GM12878 (cell line): ENCODE measurements around the gene PDCD7.

Source experiments
- BHLHE40 ChIP-seq, 2 experiments: fragments of 450-650 bp in 1 of 2; IDR thresholded peaks; 2 replicates each; pipeline ENCODE4 v1.6.1; 2011 to 2017; ENCODE audit warnings: low read depth in 2 of 2, borderline replicate concordance in 1 of 2, improper control_type of control experiment in 1 of 2, low read length in 1 of 2, mild to moderate bottlenecking in 1 of 2
- EZH2 ChIP-seq: IDR thresholded peaks from 2 replicates; pipeline ENCODE4 v1.6.1; 2012; ENCODE audit warnings: low read depth, mild to moderate bottlenecking, control low read depth, inconsistent platforms, low read length, borderline replicate concordance; ENCODE audit not compliant: control insufficient read depth
- FOS ChIP-seq: IDR thresholded peaks from 3 replicates; pipeline ENCODE4 v1.6.1; 2011; ENCODE audit warnings: borderline replicate concordance; ENCODE audit not compliant: insufficient read length; ENCODE audit errors: extremely low read depth
- HDGF ChIP-seq: fragments of 450-650 bp; IDR thresholded peaks from 2 replicates; pipeline ENCODE4 v1.6.1; 2016; ENCODE audit warnings: antibody characterized with exemption
- JUND ChIP-seq: IDR thresholded peaks from 2 replicates; pipeline ENCODE4 v1.6.1; 2012; ENCODE audit warnings: low read depth, mild to moderate bottlenecking, low read length, improper control_type of control experiment, moderate library complexity
- MYC ChIP-seq: IDR thresholded peaks from 2 replicates; pipeline ENCODE4 v1.6.1; 2011; ENCODE audit warnings: mild to moderate bottlenecking, low read length, moderate library complexity, inconsistent platforms; ENCODE audit not compliant: insufficient read depth, insufficient replicate concordance, insufficient read length, severe bottlenecking
- NBN ChIP-seq: fragments of 450-650 bp; IDR thresholded peaks from 2 replicates; pipeline ENCODE4 v1.6.1; 2016
- NR2C2 ChIP-seq: IDR thresholded peaks from 2 replicates; pipeline ENCODE4 v1.6.1; 2011; ENCODE audit warnings: borderline replicate concordance, low read depth; ENCODE audit not compliant: control insufficient read depth, insufficient read length
- POLR2A ChIP-seq: IDR thresholded peaks from 2 replicates; pipeline ENCODE4 v1.6.1; 2011; ENCODE audit warnings: low read depth, mild to moderate bottlenecking, low read length
- POLR2AphosphoS5 ChIP-seq: IDR thresholded peaks from 2 replicates; pipeline ENCODE4 v1.6.1; 2011; ENCODE audit warnings: mild to moderate bottlenecking, low read length, inconsistent platforms
- SP1 ChIP-seq: IDR thresholded peaks from one replicate; pipeline ENCODE4 v1.6.1; 2011; ENCODE audit warnings: low read depth, low read length
- SREBF2 ChIP-seq: IDR thresholded peaks from 2 replicates; pipeline ENCODE4 v1.6.1; 2012; ENCODE audit warnings: mild to moderate bottlenecking, low read length
- STAT1 ChIP-seq: fragments of 450-650 bp; conservative IDR thresholded peaks from 2 replicates; pipeline ENCODE4 v1.6.1; 2014; ENCODE audit warnings: antibody characterized with exemption, mild to moderate bottlenecking
- TF ChIP-seq, protein P1 (sequence below): fragments of 450-650 bp; formaldehyde crosslinking; IDR thresholded peaks from 2 replicates; pipeline ENCODE4 v1.4.0; 2020; ENCODE audit warnings: mild to moderate bottlenecking, moderate library complexity

DNA sequence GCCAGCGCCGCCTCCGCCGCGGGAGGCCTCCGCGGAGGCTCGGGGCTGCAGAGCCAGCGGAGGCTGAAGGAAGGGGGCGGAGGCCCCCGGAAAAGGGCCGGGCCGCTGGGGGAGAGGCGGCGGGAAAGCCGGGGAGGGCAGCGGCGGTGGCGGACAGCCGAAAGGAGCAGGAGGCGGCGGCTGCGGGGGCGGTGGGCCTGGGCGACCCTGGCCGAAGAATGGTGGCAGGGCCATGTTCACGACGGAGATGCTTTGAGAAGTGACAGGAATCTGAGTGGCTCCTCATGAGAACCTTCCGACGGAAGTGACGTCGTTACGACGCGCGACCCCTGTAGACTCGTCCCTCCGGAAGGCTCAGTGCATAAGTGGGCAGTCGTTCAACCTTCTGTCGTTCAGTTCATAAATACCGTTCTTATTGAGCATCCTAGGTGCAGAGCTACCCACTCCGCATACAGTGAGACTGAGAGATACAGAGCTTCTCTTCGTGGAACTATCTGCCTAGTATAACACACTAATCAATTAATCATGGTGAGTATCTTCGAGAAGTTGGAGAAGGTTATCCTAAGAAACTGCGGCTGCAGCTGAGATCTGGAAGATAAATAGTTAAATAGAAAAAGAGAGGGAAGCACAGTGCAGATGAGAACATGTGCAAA is at the start of gene PDCD7:
- TF ChIP-seq JUND (no peak), SREBF2 (no peak), HDGF (0 out of 2 replicates have a peak, but pooled peaks have one; percentile 19), POLR2A (peak; percentile 93), STAT1 (no peak), SP1 (peak; percentile 56), POLR2AphosphoS5 (peak; percentile 97), MYC (no peak), BHLHE40 (IDR thresholded peaks at IDR 0.05; ENCODE audit: borderline replicate concordance in 1 of 2, low read depth in 2 of 2, low read length in 1 of 2) (peak in 1 of 2 experiments; percentile 8; a peak in 1 of 4 replicates), FOS (no peak), NR2C2 (no peak), EZH2 (no peak), NBN (peak; percentile 89)
- TF ChIP-seq, protein P1, sequence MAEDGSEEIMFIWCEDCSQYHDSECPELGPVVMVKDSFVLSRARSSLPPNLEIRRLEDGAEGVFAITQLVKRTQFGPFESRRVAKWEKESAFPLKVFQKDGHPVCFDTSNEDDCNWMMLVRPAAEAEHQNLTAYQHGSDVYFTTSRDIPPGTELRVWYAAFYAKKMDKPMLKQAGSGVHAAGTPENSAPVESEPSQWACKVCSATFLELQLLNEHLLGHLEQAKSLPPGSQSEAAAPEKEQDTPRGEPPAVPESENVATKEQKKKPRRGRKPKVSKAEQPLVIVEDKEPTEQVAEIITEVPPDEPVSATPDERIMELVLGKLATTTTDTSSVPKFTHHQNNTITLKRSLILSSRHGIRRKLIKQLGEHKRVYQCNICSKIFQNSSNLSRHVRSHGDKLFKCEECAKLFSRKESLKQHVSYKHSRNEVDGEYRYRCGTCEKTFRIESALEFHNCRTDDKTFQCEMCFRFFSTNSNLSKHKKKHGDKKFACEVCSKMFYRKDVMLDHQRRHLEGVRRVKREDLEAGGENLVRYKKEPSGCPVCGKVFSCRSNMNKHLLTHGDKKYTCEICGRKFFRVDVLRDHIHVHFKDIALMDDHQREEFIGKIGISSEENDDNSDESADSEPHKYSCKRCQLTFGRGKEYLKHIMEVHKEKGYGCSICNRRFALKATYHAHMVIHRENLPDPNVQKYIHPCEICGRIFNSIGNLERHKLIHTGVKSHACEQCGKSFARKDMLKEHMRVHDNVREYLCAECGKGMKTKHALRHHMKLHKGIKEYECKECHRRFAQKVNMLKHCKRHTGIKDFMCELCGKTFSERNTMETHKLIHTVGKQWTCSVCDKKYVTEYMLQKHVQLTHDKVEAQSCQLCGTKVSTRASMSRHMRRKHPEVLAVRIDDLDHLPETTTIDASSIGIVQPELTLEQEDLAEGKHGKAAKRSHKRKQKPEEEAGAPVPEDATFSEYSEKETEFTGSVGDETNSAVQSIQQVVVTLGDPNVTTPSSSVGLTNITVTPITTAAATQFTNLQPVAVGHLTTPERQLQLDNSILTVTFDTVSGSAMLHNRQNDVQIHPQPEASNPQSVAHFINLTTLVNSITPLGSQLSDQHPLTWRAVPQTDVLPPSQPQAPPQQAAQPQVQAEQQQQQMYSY (CRISPR knock-in tag) = no peak
